Renal cortex interstitium (tissue), 11 donors: ENCODE results near the gene B9D1. TPM values are rescaled to one million over a fixed set of nuclear protein-coding genes. Genes with fewer than 3 reads are reported as not detected.

Experiments
- DNase-seq, 11 donors: peaks; one replicate each; pipeline ENCODE4 v3.0.0-alpha.2; 2013; ENCODE audit warnings: low read depth in 9 of 11, low spot score in 4 of 11; ENCODE audit errors: extremely low read depth in 1 of 11
- polyA plus RNA-seq, 3 donors: library from polyadenylated mRNA; unstranded; fragments of 120-200 nt; gene quantifications; one replicate each; pipeline ENCODE4 v1.2.1, GENCODE V29; 2013; ENCODE audit not compliant: insufficient read length in 3 of 3

B9D1 gene
- polyA plus RNA-seq, 3 donors: 34.7 to 48.8 (median 39.6) TPM

DNA sequence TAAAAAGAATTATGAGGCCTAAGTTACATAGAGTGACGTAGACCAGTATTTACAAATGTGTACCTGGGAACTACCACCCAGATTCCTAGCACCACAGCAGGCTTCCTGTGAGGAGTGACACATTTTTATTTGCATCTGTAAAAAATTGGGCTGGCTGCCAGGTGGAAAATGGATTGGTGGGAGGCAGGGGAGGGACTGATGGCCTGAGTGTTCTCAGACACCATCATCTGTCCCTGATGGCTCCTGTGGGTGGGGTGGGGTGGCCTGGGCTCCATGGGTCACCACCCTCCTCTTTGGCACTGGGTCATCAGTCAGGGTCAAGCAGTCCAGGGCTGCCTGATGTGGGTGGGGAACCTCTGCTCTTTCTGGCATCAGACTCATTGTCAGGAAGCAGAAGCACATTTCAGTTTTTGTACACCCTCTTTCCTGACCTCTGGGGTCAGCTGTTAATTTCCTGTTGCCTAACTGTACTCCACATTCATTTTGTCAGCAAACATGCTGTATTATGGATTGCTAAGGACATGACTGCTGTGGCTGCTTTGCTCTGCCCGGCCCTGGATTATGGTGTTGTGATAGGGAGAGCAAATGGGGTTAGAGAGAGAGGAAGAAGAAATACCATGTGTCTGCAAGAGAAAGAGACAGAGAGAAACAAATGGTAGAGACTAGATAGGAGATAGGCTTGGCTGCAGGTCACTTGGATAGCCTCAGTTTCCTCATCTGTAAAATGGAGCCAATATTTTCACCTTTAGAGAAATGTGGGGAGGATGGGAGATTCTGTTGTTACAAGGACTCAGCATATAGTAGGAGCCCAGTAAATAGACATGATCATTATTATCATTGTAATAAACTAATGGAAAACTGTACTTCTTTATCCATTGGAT is 36.0 kb upstream of the B9D1 start:
- peak in 1 of 11 donors; percentile 57 for DNase-seq

DNA sequence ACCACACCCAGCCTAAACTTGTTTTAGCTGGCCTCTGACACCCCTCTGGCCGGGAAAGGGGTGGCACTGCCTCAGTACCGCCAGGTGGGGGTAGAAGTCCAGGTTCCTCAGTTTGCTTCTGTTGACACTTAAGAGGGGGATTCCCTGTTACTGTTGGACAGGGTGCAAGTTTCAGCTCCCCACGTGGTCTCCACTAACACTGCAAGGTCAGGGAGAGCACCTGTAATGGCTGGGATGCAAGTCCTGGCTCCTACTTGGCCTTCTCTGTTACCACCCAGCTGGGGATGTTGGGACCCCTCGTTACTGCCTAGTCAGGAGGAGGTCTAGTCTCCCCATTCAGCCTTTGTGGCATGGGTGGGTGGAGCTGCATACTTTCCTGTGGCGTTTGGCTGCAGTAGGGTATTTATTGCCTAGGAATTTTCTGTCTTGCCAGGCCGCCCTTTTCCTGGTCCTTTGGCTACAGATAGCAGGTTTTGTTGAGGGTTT is 35.1 kb upstream of the B9D1 start:
- no peak for DNase-seq

DNA sequence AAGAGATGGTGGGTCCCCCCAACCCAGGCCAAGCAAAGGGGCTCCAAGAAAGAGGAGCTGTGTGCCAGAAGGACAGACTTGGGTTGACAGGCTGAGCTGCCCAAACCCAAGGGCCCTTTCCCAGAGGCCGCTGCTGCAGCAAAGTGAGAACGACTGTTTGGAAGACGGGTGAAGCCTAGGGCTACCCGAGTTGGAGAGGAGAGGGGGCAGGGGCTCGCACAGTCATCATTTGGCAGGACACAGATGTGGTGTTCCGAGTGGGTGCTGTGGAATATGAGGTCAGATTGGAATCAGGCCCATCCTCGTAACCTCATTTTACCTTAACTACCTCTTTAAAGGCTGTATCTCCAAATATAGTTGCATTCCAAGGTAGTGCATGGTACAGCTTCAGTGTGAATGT is 29.8 kb upstream of the B9D1 start:
- no peak for DNase-seq

DNA sequence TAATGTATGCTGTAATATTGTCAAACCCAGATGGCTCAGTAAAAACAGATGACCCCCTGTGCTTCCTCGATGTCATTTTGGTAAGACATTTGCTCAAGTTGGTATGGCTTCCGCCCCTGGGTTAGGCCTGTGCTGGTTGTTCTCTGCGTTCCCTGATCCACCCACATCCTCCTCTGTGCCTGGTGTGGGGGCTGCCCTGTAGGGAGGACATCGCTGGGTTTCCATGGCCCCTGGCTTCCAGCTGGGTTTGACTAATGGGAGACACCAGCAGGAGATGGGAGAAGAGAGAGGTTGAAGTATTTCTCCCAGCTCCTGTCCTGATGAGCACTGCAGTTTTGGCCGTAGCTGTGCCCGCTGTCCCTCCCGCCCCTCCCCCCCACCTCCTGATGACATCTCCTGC is 28.9 kb upstream of the B9D1 start:
- no peak for DNase-seq

DNA sequence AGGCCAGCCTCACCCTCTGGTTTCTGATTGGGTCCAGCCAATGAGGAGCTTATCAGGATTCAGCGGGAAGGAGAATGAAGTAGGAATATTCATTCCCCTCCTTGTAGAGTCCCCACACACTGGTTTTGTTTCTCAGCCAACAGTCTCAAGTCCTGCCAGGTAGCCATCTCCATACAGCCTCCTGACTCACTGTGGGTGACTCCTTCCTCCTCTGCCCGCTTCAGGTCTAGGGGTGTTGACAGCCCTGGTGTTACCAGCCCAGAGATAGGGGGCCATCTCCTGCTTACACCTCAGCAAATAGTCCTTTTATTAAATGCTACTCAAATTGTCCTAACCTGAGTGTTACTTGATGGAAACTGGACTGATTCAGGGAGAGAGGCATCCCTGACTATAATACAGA is 28.4 kb upstream of the B9D1 start:
- no peak for DNase-seq

DNA sequence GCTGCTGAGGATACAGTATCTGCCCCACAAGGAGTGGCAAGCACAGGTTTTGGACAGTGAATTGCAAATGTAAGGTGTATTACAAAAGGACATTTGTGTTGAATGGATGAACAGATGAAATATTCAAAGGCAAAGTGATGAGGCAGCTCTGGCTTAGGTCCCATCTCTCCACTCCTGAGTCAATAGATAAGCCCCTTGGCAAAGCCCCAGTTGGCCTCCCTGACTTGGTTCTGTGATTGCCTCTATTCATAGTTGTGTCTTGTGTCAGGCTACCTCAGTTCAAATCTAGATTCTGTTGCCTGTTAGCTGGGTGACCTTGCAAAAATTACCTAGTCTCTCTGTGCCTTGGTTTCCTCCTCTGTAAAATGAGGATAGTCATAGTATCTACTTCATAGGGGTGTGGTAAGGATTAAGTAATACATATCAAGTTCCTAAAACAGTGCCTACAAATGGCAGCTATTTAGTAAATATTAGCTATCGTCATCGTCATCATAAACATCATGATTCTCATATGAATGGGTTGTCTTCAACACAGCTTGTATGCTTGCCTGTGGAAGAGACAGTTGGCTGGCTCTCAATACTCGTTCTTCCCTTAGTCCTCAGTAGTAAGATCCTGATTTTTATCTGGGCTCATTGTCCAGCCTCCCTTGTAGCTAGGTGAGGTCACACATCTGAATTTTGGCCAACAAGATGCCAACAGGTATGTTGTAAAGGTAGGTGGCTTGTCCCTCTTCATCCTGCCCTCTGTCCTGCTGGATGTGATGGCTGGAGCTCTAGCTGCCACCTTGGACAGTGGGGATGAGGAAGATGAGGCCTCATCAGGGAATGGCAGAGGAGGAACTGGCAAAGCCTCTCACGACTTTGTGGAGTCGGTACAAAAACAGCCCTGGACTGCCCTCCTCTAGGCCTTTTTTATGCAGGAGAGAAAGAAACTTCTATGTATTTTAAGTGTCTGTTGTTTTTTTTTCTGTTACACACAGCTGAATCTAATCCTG is 26.6 kb upstream of the B9D1 start:
- no peak for DNase-seq

DNA sequence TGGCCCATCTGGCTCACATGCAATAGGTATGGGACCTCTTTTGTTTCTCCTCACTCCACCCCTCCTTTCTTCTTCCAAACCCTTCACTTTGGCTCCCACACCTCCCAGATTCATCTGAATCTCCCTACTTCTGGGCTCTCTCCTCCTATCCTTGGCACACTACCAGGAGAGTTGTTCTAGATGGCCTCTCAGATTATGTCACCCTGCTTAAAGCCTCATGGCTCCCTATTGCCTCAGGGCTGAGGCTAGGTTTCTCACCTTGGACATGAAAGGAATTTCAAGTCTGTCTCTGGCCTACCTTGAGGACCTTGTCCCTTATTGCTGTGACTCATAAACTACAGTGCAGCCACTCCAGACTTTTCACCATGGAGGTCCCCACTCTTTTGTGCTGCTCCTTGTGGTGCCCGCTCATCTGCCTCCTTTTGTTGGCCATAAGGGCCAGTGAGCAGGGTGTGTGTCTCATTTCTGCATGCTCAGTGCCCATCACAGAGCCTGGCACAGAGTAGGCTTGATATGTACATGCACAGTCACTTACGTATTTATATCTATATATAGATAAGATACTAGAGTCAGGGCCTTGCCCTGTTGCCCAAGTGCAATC is 25.5 kb upstream of the B9D1 start:
- DNase-seq: no peak

DNA sequence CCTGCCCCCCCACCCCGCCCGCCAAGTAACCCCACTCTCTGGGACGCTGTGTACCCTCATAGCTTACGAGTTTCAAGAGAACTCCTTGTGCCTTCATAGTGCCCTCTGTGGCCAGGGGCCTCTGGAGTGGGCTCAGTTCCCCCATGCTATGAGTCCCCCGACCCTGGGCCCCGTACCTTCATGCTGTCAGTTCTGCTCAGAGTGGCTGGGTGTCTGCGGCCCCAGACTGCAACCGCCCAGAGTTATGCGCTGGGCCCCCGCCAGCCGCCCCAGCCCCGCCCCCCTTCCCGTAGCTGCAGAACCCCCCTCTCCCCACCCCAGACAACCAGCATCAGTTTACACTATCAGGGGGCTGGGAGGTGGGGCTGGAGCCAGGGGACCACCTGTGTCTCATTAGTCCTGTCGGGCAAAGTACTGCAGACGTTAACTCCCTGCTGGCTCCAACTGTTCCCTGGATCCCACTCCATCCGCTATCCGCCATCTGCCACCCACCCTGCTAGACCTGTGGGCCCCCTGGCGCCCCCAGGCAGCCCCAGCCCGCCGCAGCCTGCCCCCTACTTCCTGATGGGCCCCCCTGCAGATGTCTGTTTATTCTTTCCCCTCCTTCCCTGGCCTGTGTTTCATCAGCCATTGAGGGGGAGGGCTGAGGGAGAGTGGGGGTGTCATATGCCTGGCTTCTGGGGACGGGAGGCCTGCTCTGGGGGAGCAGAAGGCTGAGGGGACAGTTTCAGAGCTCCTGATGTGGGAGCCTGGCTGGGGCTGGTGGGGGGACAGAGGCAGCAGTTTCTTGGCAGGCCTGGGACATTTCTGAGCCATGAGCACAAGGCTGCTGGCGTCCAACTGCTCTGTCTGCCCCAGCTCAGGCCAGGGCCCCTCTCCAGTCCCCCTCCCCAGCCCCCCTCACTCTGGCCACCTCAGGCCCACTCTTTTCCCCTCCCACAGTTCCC is 24.7 kb upstream of the B9D1 start, which contains the start of gene MFAP4:
MFAP4 (minus strand) TSS at position 217 of the 947 bp plus-strand sequence; CDS start at position 182, 35 bp downstream.
- peak in 9 of 11 donors; percentile 68 to 88 (median 83) for DNase-seq

DNA sequence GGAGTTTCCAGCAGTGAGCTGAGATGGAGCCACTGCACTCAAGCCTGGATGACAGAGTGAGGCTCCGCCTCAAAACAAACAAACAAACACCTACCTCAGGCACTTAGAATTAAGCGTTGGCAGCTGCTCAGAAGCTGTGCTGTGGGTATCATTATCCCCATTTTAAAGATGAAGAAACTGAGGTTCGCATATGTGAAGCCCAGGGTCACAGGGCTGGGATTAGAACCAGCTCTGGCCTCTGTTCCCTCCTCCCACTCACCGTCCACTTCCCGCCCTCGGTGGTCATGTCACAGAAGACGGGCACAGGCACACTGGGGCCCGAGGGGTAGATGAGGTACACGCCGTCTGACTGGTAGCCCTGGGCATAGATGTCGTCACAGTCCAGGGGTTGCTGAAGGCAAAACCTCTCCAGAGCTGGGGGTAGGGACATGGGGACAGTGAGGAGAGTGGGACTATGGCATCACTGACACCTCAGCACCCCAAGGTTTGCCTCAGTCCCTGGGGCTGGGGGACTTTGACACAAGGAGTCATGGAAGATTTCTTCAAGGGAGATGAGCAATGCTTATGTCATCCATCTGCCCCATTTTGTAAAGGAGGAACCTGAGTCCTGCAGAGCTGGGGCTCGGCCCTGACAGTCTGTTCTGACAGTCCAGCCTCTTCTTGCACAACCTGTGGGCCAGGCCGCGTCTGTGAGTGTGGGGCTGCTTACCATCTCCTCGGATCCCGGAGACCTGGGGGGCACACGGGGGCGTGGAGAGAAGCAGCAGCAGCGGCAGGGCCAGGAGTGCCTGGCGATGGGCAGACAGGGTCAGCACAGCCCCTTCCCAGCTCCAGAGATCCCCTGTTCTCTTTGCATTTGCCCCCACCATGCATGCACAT is 23.8 kb upstream of the B9D1 start:
- DNase-seq: no peak

DNA sequence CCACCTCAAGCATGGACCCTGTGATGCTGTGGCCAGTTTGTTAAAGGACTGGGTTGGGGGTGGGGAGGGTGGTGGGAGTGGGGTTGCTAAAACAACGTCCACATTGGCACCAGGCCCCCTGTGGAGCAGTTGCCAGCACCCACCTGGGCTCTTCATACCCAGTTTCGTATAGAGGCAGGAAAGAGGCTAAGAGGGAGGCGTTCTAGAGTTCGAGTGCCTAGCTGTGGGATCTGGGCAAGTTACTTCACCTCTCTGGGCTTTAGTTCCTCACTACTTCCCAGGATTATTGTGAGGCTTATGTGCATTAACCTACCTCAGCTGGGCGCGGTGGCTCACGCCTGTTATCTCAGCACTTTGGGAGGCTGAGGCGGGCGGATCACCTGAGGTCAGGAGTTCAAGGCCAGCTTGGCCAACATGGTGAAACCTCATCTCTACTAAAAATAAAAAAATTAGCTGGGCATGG is 23.0 kb upstream of the B9D1 start:
- no peak for DNase-seq

DNA sequence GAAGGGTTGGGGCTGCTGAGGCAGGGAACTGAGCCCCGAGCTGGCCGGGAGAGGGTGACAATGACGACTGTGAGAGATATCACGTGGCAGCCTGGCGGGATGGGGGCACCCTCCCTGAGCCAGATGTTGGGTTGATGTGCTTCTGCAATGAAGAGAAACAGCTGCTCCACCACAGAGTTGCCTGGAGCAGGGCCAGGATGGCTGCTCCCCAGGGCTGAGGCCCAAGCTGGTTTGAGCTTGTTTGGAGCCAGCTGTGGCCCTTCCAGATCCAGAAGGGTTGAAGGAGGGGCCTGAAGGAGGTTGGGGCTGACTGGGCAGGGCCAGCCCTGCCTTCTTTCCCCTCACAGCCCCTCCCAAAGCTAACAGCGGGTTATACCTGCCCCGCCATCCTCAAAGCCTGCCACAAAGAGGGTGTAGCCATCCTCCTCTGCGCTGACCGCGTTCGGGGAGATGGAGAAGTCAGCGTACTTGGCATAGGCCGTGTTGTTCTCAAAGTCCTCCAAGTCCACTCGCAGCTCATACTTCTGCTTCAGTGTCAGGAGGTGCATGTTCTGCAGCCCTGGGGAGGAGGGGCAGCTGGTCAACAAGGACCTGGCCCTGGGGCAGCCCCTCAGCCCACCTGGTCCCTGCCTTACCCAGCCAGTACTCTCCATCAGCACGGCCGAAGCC is 22.3 kb upstream of the B9D1 start:
- peak in 9 of 11 donors; percentile 66 to 88 (median 83) for DNase-seq

DNA sequence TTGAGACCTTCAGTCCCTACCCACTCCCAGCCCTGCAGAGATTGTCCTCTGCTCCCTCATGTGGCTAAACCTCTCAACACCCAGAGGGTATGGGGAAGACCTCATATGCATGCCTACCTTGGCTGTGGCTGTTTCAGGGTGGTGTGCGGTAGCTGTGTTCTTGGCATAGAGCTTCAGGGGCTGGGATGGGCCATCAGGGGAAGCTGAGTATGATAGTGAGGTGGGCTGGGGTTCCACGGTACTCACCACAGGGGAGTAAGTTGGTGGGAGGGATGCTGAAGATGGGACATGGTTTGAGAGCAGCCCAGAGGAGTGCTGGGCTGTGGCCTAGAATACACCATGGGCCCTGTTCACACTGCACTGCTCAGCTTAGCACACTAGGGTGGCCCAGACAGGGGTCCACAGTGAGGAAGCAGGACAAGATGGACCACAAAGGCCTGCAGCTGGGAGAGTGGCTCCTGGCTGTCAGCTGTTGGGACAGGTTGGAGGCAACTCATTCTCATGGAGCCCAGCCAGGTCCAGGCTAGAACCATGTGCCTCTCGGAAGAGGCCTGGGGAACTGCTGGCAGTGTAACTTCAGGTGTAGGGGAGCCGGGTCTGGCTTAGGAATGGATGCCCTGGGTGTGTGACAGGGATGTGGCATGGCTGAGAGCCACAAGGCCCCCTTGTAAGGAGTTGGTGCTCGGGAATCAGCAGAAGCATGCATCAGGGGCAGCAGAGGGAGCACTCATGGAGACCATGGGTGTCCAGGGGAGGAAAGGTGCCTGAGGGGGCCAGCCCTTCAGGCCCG is 21.4 kb upstream of the B9D1 start:
- no peak for DNase-seq

DNA sequence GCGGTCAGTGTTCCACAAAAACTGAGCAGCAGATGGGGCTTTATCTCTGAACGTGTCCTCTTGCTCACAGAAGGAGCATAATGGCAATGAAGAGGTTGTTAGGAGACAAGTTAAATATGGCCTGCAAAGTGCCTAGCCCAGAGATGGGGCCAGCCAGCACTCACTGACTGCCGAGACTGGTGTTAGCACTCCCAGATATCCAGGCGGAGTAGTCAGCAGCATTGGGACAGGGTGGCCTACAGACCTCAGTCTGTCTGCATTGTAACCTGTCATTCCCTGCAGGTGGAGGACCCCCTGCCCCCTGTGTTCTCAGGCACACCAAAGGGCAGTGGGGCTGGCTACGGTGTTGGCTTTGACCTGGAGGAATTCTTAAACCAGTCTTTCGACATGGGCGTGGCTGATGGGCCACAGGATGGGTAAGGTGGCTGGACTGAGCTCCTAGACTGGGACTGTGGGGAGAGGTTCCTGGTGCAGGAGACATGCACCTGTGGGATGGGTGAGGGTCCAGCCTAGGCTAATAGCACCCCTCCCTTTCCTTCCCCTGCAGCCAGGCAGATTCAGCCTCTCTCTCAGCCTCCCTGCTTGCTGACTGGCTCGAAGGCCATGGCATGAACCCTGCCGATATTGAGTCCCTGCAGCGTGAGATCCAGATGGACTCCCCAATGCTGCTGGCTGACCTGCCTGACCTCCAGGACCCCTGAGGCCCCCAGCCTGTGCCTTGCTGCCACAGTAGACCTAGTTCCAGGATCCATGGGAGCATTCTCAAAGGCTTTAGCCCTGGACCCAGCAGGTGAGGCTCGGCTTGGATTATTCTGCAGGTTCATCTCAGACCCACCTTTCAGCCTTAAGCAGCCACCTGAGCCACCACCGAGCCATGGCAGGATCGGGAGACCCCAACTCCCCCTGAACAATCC is 20.3 kb upstream of the B9D1 start:
- no peak for DNase-seq

DNA sequence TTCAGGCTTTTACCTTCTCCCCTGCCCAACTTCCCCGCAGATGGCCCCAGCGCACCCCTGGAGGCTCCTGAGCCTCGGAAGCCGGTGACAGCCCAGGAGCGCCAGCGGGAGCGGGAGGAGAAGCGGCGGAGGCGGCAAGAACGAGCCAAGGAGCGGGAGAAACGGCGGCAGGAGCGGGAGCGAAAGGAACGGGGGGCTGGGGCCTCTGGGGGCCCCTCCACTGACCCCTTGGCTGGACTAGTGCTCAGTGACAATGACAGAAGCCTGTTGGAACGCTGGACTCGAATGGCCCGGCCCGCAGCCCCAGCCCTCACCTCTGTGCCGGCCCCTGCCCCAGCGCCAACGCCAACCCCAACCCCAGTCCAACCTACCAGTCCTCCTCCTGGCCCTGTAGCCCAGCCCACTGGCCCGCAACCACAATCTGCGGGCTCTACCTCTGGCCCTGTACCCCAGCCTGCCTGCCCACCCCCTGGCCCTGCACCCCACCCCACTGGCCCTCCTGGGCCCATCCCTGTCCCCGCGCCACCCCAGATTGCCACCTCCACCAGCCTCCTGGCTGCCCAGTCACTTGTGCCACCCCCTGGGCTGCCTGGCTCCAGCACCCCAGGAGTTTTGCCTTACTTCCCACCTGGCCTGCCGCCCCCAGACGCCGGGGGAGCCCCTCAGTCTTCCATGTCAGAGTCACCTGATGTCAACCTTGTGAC is 19.4 kb upstream of the B9D1 start:
- no peak for DNase-seq
